GM19438 (cell line): ENCODE measurements around the gene RUFY3.
A peak's percentile ranks its signal among the peaks of the same experiment; 100 is the strongest.
"Not testable (repeated sequence)": the region's sequence is repeated elsewhere in the genome, so short reads cannot be mapped to it uniquely, and the experiment has no call there.

Experiments used
- ATAC-seq: cut with Tn5 transposase; IDR thresholded peaks from one replicate; pipeline ENCODE4 v1.9.1; 2021; ENCODE audit warnings: low read depth; ENCODE audit not compliant: unreplicated experiment

RUFY3 gene

DNA sequence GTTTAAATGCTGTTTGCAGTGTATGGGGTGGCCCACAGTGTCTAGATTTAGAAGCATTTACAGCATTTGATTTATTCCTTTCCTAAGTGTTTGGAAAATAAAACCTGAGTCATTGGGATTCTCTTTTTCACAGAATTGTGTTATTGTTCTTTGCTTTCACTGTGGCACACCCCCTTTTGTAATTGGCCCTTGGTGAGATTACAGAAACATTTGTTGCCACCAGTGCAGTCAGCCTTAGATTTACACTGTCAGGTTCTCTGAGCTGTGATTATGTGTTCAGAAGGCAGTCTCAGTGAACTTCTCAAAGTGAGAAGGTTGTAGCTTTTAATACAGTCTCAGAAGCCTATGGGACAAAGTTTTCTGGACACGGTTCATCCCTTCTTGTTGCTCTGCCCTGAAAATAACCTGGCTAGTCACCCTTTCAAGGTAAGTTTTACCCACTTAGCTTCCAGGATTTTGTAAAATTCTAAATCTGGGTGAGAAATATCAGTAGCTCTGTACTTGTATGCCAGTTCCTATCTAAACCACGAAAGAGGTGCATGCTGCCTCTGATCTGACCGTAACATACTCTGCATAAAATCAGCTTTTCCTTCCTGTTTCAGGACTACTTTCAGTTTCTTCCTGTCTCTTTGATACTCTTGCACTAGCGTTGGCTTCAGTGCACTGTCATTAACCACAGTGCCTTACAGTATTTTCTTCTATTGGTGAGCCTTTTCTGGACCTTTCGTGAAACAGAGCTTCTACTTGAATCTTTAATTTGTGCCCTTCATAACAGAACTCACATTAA, 12.6 kb downstream of the RUFY3 start:
- peak; percentile 92 for ATAC-seq

DNA sequence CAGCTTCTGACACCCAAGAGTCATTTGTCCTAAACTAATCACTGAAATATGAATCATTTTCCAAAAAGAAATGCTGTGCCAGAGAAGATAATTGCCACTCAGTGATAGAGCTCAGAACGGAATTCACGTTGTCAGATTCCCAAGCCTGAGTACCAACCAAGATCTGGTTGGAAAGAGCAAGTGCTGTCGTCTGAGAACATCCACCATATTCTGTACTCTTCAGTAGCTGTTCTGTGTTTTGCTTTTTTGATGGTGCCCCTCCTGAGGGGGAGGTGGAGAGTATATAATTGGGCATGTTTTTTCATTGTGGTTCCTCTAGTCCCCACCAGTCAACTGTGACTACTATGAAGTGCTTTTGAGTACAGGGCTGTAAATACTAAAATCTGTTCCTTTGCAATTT, 13.2 kb downstream of the RUFY3 start:
- ATAC-seq: no peak

DNA sequence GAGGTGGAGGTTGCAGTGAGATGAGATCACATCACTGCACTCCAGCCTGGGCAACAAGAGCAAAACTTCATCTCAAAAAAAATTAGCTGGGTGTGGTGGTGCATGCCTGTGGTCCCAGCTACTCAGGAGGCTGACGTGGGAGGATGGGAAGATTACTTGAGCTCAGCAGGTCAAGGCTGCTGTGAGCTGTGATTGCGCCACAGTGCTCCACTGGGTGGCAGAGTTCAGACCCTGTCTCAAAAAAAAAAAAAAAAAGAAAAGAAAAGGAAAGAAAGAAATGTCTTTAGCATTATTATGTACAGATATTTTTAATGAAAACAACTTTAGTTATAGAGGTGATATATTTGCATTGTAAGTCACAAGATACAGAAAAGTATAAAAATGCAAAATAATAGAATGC, 14.2 kb downstream of the RUFY3 start:
- ATAC-seq: not testable (repeated sequence)

DNA sequence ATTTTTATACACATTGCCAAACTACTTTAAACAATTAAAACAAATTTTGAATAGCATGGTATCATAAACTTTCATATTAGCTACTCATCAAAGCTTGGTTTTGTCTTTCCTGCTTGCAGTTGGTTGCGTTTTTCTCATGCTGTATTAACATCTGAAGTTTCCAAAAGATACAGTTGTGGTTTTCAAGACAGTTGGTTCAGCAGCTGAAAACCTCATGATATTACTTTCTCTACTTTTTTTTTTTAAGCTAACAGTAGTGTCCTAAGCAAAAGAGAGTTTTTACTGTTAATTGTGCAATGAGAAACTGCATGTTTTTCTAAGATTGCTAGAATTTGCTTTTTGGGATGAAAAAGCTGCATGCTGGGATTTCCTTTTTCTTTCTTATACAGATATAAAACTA, 15.2 kb downstream of the RUFY3 start:
- no peak for ATAC-seq

DNA sequence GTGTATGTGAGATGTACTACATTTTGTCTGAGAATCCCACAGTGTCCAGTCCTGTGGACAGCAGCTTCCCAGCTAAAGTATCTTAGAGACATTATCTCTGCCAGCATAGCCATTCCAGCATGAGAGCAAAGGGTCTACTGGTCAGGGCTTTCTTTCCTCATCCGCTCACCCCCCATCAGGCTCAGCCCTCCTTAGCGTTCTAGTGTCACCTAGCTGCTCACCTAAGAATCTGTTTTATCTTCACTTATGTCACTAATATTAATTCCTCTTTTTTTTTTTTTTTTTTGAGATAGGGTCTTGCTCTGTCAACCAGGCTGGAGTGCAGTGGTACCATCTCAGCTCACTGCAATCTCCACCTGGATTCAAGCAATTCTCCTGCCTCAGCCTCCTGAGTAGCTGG, 15.6 kb downstream of the RUFY3 start:
- ATAC-seq: no peak

DNA sequence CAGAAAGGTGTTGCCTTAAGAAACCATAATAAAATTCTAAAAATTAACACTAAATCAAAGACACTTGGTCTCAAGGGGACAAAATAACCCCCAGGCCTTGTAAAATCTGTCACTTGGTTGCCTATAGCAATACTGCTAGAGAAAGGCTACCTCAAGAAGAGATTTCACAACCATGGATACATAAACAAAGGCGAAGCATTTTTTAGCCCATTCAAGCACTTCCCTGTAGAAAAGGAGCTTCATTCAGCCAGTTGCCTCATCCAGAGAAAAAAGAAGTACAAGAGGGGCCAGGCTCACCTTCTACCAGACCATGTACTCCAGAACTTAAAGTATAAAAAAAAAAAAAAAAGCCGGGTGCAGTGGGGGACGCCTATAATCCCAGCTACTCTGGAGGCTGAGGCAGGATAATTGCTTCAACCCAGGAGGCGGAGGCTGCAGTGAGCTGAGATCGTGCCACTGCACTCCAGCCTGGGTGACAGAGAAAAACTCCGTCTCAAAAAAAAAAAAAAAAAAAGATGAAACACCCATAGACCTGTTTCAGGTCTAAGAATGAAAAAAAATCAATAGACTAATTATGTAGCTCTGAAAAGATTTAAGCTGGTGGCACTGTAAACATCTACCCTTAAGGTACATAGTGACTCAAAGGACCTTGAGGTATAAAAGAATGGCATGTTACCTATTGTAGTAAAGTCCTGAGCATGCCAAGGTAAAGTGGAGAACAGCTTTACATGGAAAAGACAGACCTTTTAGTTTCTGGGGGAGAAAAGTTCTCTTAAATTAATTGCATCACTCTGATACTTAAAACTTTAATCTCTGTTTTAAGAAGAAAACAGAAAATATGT, 18.0 kb downstream of the RUFY3 start:
- no peak for ATAC-seq

DNA sequence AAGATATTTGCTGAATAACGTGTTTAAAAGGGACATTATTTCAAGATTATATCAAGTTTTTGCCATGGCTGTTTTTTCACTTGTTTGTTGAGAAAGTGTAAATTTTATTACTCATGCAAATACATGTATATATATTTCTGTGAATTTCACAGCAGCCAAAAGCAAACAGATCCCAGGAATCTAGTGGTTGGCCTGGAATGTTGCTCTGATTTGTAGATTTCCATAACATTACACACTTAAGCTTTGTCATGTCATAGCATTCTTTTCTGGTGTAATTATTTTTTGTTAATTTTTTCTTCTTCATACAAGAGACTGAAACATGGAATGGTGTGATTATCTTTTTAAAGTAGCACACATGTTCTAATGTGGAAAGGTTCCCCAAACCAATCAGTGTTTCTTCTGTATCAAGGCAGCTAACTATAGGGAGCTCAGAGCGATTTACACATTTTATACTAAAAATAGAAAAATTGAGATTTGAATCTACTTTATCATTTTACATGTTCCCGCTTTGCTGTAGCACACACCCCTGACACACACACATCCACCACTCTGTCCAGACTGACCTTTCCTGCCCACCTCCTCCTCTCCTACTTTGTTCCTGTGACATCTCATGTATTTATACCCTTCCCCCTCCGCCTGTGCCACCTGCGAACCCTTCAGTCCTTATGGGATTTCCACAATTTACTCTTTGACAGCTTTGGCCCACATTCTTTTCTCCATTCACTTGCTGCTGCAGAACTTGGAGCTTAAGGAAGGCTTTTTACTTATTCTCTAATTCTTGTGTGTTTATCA, 20.3 kb downstream of the RUFY3 start:
- ATAC-seq: no peak

DNA sequence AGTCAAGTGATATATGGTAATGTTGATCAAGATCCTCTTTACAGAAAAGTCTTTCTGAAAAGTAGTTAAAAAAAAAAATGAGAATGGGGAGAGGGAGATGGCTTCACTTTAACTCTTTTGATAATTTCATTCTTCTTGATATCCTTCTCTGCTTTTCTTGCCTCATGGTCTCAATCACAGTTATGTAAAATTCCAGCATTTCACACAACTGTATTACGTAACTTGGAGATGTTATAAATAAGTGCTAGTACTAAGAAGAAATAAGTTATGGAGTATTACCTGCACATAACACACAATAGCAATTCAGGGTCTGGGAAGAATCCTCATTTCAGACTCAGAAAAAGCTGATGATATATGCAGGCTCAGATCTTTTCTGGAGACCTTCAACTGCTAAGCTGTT, 22.0 kb downstream of the RUFY3 start:
- ATAC-seq: no peak

DNA sequence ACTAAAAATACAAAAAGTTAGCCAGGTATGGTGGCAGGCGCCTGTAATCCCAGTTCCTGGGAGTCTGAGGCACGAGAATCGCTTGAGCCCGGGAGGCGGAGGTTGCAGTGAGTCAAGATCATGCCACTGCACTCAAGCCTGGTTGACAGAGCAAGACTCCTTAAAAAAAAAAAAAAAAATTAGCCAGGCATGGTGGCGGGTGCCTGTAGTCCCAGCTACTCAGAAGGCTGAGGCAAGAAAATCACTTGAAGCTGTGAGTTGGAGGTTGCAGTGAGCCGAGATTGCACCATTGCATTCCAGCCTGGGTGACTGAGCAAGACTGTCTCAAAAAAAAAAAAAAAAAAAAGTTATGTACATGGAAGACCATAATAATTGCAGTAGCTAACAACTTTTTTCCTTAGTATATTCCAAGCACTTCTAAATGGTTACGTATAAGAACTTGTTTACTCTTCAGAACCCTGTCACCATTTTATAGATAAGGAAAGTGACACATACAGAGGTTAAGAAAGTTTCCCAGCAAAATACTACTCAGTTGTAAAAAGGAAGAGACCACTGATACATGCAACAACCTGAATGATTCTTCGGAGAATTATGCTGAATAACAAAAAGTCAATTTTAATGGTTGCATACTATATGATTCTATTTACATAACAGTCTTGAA, 24.5 kb downstream of the RUFY3 start:
- ATAC-seq: no peak

DNA sequence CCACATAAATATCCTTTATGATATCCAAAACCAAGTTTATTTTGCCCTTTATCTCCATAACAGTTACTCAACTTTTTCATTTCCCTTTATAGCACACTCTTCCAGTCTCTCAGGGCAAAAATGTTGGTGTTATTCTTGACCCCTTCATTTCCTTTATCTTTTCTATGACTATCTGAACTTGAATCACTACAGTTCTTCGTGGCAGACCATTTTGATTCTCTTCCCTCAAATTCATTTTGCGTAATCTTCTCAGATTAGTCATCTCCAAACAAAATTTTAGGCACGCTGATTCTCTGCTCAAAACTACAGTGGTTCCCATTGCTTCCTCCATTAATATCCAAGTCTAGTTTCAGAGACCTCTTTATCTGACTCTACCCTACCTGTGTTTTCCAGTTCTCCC, 26.1 kb downstream of the RUFY3 start:
- ATAC-seq: no peak

DNA sequence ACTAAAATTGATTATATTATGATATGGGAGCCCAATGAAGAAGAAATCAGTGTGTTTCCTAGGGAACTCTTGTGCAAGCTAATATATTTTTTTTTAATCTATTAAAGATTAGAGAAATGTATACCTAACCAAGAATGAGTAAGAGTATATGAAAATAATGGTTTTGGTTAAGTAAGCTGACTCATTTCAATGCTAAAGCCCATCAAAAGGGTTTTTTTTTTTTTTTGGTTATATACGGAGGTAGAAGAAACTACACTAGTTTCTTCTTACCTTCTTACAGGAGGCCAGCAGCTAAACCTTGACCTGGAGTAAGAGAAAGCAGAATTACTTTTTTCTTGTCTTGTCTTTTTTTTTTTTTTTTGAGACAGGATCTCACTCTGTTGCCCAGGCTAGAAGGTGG, 27.5 kb downstream of the RUFY3 start:
- ATAC-seq: peak; percentile 54

DNA sequence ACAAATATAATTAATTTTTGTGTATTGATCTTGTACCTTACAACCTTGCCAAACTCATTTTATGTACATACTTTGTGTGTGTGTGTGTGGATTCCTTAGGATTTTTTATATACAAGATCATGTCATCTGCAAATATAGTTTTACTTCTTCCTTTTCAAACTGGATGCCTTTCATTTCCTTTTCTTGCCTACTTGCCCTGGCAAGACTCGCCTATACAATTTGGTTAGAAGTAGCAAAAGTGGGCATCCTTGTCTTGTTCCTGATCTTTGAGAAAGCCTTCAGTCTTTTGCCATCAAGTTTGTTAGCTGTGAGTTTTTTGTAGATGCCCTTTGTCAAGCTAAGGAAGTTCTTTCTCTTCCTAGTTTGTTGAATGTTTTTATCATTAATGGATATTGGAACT, 30.5 kb downstream of the RUFY3 start:
- no peak for ATAC-seq

DNA sequence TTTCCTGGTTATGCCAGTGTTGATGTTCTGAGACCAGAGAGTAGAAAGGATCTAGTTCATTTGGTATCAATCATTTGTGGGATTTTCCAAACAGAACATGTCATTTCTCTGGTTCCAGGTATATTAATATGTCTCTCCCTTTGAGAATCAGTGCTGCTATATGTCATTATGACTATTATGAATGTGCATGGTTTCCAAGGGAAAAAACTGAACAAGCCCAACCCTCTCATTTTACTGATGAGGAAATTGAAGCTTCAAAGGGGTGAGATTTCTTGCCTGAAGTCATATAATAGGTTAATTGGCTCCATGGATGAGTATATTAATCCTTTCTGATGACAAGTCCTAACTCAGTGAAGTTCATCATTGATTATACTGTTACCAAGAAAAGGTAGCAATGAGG, 31.9 kb downstream of the RUFY3 start:
- ATAC-seq: no peak

DNA sequence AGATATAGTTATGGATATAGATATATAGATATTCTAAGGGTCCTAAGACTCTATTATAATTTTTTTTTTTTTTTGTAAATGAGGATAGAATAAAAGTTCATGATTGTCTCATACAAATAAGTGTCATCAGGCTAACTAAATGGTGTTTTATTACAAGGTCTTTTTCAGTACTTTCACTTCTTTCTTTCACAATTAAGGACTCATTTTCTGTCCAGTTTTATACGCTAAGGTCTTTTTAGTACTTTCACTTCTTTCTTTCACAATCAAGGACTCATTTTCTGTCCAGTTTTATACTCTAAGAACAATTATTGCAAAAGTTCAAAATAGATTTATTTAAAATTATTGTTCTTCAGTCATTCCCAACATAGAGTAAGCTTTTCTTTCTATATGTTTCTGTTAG, 32.7 kb downstream of the RUFY3 start:
- ATAC-seq: peak; percentile 69

DNA sequence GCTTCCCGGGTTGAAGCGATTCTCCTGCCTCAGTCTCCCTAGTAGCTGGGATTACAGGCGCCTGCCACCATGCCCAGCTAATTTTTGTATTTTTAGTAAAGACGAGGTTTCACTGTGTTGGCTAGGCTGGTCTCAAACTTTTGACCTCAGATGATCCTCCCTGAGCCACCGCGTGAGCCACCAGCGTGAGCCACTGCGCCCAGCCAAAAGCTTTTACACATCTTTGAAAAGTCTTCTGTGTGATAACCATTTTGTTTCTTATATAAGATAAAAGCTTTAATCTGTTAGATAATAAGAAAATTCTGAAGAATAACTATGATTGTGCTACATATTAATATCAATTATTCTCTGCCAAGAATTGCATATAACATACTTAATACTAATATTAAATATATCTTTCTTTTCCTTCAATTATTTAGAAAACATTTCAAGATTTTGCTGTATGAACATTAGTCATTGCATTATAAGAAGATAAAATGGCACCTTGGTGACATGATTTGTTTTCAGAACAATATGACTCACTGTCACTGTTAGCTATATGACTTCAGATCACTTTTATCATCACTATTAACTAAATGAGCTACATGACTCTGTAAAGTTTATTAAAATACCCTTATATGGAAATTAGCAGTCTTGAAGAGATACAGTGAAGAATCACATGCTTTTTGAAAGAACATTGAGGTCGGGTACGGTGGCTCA, 33.4 kb downstream of the RUFY3 start:
- ATAC-seq: peak; percentile 30

DNA sequence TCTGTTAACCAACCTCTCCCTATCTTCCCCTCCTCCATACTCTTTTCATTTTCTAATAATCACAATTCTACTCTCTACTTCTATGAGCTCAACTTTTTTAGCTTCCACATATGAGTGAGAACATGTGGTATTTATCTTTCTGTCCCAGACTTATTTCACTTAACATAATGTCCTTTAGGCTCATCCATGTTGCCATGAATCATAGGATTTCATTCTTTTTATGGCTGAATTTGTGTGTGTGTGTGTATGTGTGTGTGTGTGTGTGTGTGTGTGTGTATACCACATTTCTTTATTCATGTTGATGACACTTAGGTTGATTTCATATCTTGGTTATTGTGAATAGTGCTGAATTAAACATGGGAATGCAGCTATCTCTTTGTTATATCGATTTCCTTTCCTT, 37.4 kb downstream of the RUFY3 start:
- no peak for ATAC-seq

DNA sequence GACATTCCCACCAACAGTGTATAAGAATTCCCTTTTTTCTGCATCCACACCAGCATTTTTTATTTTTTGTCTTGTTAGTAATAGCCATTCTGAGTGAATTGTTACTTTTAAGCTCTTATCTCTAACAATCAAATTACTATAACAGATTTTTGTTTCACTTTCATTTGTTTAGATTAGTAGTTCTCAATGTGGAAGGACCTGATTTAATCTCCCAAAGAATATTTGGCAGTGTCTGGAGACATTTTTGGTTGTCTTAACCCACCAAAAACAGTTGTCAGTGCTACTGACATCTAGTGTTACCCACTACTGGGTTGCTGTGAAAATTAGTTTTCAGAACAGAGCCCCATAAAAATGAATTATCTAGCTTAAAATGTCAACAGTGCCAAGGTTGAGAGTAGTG, 37.9 kb downstream of the RUFY3 start:
- ATAC-seq: no peak

DNA sequence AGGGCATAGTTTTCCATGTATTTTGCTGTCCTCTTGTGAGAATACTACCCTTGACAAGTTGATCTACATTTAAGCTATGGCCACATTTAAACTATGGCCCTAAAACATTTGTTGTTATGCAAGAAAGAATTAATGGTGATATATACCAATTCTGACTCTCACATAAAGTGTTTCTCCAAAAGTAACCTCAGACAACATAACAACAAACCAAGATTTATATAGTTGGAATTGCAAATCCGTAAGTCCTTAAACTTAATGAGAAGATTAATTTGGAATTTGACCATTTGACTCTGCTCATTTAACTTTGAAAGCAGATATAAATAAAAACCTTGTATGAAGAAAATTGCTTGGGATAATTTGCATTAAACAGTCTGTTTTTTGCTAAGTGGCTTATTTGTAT, 38.9 kb downstream of the RUFY3 start:
- no peak for ATAC-seq

DNA sequence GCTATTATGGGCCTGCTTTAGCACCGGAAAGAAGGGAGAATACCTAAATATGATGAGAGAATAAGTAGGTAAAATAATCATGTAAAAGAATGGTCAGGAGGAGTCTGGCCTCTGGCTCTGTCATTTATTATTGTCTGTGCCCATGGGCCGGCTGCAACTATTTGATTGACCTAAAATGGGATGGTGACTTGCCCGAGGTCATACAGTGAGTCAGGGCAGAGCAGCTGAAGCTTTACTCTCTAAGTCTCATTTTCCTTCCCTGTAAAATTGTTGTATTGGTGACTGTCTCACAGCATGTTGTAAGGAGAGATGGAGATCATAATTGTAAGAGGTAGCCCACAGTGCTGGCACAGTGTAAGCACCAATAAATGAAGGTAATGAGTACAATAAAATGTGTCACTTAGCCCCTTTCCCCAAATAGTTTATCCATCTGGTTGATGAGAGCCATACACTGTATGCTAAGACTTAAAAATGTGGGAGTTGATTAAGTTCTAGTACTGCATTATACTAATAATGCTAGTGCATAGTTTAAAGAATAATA, 39.6 kb downstream of the RUFY3 start:
- ATAC-seq: no peak

DNA sequence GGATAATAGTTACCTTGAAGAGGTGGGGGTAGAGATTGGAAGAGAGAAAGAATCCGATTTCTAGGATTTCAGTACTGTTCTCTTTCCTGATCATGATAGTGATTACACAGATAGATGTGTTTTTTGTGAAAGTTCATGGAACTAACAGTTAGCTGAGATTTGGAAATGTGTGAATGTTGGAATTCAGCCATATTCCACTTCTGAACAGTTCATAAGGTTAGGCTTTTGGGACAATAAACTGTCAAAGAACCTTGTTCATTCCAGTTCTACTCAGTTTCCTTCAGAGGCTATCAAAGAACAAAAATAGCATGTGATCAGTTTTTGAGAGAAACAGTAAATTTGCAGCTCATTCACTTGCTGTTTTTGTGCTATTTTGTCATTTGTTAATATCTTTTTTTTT, 43.6 kb downstream of the RUFY3 start:
- ATAC-seq: no peak
